Measurements from ENCODE around the gene PDAP1. TPM values are rescaled to one million over a fixed set of nuclear protein-coding genes. Genes with fewer than 3 reads are reported as not detected.

The PDAP1 gene
- total and polyA plus RNA-seq, 2 of the 4 experiments (the other 2 are of a cell fraction): 40.3 to 193 TPM

DNA sequence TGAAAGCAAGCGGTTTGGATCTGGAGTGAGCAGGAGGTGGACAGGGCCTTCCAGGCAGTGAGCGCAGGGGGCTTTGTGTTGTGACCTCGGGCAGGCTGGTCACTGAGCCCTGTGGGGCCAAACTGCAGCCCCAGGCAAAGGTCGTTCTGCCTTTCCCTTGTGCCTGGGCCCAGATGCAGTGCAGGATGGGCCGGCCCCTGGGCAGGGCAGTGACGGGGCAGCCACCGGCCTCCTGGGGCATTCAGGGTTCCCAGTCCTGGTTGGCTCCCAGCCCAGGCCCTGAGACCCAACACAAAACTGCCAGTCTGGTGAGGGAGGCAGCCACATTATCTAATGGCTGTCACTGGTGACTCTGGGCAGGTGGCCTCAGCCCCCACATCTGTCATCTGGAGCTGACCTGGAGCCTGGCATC is 26.7 kb downstream of the PDAP1 start:
- H3K27ac ChIP-seq (ENCODE audit: insufficient read depth, low read length): no peak overlapping the region

More for the DNA sequence above, 26.7 kb downstream of the PDAP1 start:
- Histone ChIP-seq H3K4me3 (ENCODE audit: insufficient read depth, low read depth, low read length) (no peak overlapping the region), H3K9ac (ENCODE audit: low read depth, low read length) (no peak overlapping the region), H2AK5ac (ENCODE audit: low read depth, low read length) (no peak overlapping the region), H3K4ac (ENCODE audit: low read depth, low read length) (no peak overlapping the region), H2AK9ac (replicated peaks; ENCODE audit: low read depth, low read length, poor library complexity) (peak overlapping the region; percentile 42), H3K27me3 (ENCODE audit: control insufficient read depth, insufficient read depth, low read length) (no peaks in the 10 kb centered on the region), H2BK5ac (ENCODE audit: low read depth, low read length, poor library complexity, severe bottlenecking) (no peak overlapping the region), H2BK120ac (ENCODE audit: low read depth, low read length) (no peak overlapping the region), H4K8ac (ENCODE audit: low read depth in 2 of 2, low read length in 2 of 2) (no peak overlapping the region), H2BK20ac (ENCODE audit: low read depth, low read length) (no peak overlapping the region), H3K14ac (replicated peaks; ENCODE audit: low read depth, low read length) (no peak overlapping the region), H3K56ac (ENCODE audit: extremely low read depth, insufficient read depth, low read length) (no peak overlapping the region), H3K9me3 (ENCODE audit: control insufficient read depth, insufficient read depth, low read length) (no peaks in the 10 kb centered on the region), H3K36me3 (ENCODE audit: control insufficient read depth, insufficient read depth, low read length) (peaks cover 10% of the 10 kb centered on the region), H4K20me1 (ENCODE audit: insufficient read depth, low read length) (peaks cover 62% of the 10 kb centered on the region), H2BK15ac (ENCODE audit: low read depth, low read length) (no peak overlapping the region), H3K79me1 (ENCODE audit: low read depth in 1 of 2, low read length in 2 of 2) (peaks cover 21 to 72% of the 10 kb centered on the region in 2 experiments), H3K9me1 (ENCODE audit: insufficient read depth, low read length) (peaks cover 13% of the 10 kb centered on the region), H4K5ac (ENCODE audit: low read depth, low read length) (no peak overlapping the region), H3K18ac (ENCODE audit: low read depth, low read length) (no peak overlapping the region), H3K4me2 (ENCODE audit: low read depth, low read length) (no peak overlapping the region), H3K4me1 (ENCODE audit: control insufficient read depth, insufficient read depth, low read length) (peaks cover 14% of the 10 kb centered on the region), H3K23ac (ENCODE audit: low read depth, low read length) (no peak overlapping the region), H2AFZ (replicated peaks; ENCODE audit: low read length, poor library complexity) (peak overlapping the region; percentile 43), H4K91ac (ENCODE audit: insufficient read depth, low read depth, low read length) (no peak overlapping the region)
- POLR2A ChIA-PET (ENCODE audit: unreplicated experiment): no interaction called here
- WGBS, 2 experiments (ENCODE audit: extremely low coverage in 2 of 2, insufficient read length in 1 of 2): 100% methylated on average over 2 of the region's 7 CpGs; no CpG with 5 or more reads in 1 of the 2 experiments
- TF ChIP-seq FOS (IDR thresholded peaks at IDR 0.05; ENCODE audit: low read depth, low read length): no peak
- TF ChIP-seq RCOR1 (IDR thresholded peaks at IDR 0.05; ENCODE audit: insufficient replicate concordance, low read length): no peak
- no peak for TF ChIP-seq CHD1 (IDR thresholded peaks at IDR 0.05; ENCODE audit: low read depth, low read length)
- TF ChIP-seq USF2 (IDR thresholded peaks at IDR 0.05; ENCODE audit: low read depth, low read length): no peak
- TF ChIP-seq, protein P1, sequence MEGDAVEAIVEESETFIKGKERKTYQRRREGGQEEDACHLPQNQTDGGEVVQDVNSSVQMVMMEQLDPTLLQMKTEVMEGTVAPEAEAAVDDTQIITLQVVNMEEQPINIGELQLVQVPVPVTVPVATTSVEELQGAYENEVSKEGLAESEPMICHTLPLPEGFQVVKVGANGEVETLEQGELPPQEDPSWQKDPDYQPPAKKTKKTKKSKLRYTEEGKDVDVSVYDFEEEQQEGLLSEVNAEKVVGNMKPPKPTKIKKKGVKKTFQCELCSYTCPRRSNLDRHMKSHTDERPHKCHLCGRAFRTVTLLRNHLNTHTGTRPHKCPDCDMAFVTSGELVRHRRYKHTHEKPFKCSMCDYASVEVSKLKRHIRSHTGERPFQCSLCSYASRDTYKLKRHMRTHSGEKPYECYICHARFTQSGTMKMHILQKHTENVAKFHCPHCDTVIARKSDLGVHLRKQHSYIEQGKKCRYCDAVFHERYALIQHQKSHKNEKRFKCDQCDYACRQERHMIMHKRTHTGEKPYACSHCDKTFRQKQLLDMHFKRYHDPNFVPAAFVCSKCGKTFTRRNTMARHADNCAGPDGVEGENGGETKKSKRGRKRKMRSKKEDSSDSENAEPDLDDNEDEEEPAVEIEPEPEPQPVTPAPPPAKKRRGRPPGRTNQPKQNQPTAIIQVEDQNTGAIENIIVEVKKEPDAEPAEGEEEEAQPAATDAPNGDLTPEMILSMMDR (conservative IDR thresholded peaks at IDR 0.05; ENCODE audit: low read depth, low read length): no peak
- TF ChIP-seq CEBPB (IDR thresholded peaks at IDR 0.05; ENCODE audit: low read depth, low read length): no peak
- CTCF ChIA-PET: interaction anchor here (0.6 kb wide), 1 partner anchor 359 kb away, joined by 3 read pairs; no protein-coding TSS in a partner anchor
- in situ Hi-C loops (cut with MboI; ENCODE audit: low sequenced_read_pairs) (no loop called here), intact Hi-C loops (cut with micrococcal nuclease) (no loop called here), dilution Hi-C loops (cut with HindIII; ENCODE audit: low sequenced_read_pairs, unreplicated experiment) (no loop called here)
- no TSS peak for BruUV-seq (replicated peaks)
- ATAC-seq (ENCODE audit: low read depth) (no peak), DNase-seq (no peak)

All from IMR-90 (cell line).